Keratinocyte (primary cell): ENCODE data around the gene PEMT. TPM values are rescaled to one million over a fixed set of nuclear protein-coding genes. Genes with fewer than 3 reads are reported as not detected.

Source experiments
- DNase-seq: peaks from one replicate; pipeline ENCODE4 v3.0.0-alpha.2; 2011; ENCODE audit warnings: low read depth, missing footprints, low spot score
- FAIRE-seq: peaks from 2 replicates; lab custom pipeline; 2011; peaks lifted over from hg19 to GRCh38; lab: Jason Lieb, UNC
- H2AFZ ChIP-seq: 2 replicates; pipeline ENCODE4 v1.6.0; 2012; ENCODE audit warnings: low read length, control low read depth, inconsistent platforms; ENCODE audit not compliant: control insufficient read depth
- H3K27ac ChIP-seq: 2 replicates; pipeline ENCODE4 v1.5.1; 2011; ENCODE audit warnings: low read length; ENCODE audit not compliant: control insufficient read depth, insufficient read depth
- H3K27me3 ChIP-seq: 3 replicates; pipeline ENCODE4 v1.6.0; 2011; ENCODE audit warnings: low read length; ENCODE audit not compliant: control insufficient read depth, insufficient read depth; ENCODE audit errors: extremely low read depth
- H3K36me3 ChIP-seq, 2 experiments: 2 replicates in 1 of 2; 3 replicates in 1 of 2; pipeline ENCODE4 v1.5.1; 2011; ENCODE audit warnings: low read length in 2 of 2, mild to moderate bottlenecking in 1 of 2; ENCODE audit not compliant: control insufficient read depth in 2 of 2, insufficient read depth in 2 of 2; ENCODE audit errors: extremely low read depth in 1 of 2
- H3K4me1 ChIP-seq: 3 replicates; pipeline ENCODE4 v1.5.1; 2011; ENCODE audit warnings: low read length; ENCODE audit not compliant: control insufficient read depth, insufficient read depth; ENCODE audit errors: extremely low read depth
- H3K4me2 ChIP-seq: 3 replicates; pipeline ENCODE4 v1.6.0; 2011; ENCODE audit warnings: low read depth, low read length; ENCODE audit not compliant: control insufficient read depth, insufficient read depth; ENCODE audit errors: extremely low read depth
- H3K4me3 ChIP-seq, 3 experiments: fragments of 200-600 bp in 1 of 3; sonication (generic) in 1 of 3; 2 replicates in 2 of 3; 3 replicates in 1 of 3; pipeline ENCODE4 v1.5.1; 2011 to 2016; ENCODE audit warnings: low read length in 3 of 3, mild to moderate bottlenecking in 3 of 3, control low read depth in 2 of 3, inconsistent platforms in 1 of 3, low read depth in 1 of 3, mixed read lengths in 1 of 3, mixed run types in 1 of 3, moderate library complexity in 1 of 3; ENCODE audit not compliant: control insufficient read depth in 2 of 3, insufficient read depth in 2 of 3; ENCODE audit errors: extremely low read depth in 1 of 3
- H3K79me2 ChIP-seq: 2 replicates; pipeline ENCODE4 v1.6.0; 2012; ENCODE audit warnings: low read length; ENCODE audit not compliant: control insufficient read depth, insufficient read depth
- H3K9ac ChIP-seq: 3 replicates; pipeline ENCODE4 v1.6.0; 2011; ENCODE audit warnings: low read length; ENCODE audit not compliant: control insufficient read depth, insufficient read depth; ENCODE audit errors: extremely low read depth
- H3K9me1 ChIP-seq: 3 replicates; pipeline ENCODE4 v1.6.0; 2011; ENCODE audit warnings: low read length; ENCODE audit not compliant: control insufficient read depth, insufficient read depth; ENCODE audit errors: extremely low read depth
- H3K9me3 ChIP-seq: 2 replicates; pipeline ENCODE4 v1.5.1; 2012; ENCODE audit warnings: low read depth, low read length; ENCODE audit not compliant: control insufficient read depth
- H4K20me1 ChIP-seq: 3 replicates; pipeline ENCODE4 v1.6.0; 2011; ENCODE audit warnings: low read length; ENCODE audit not compliant: control insufficient read depth, insufficient read depth; ENCODE audit errors: extremely low read depth
- CTCF ChIP-seq, 3 experiments: IDR thresholded peaks in 1 of 3; conservative IDR thresholded peaks in 1 of 3; optimal IDR thresholded peaks in 1 of 3; 2 replicates in 2 of 3; 3 replicates in 1 of 3; pipeline versions ENCODE3 to v1.5.1; 2011; ENCODE audit warnings: low read length in 3 of 3, mild to moderate bottlenecking in 3 of 3, moderate library complexity in 2 of 3, control low read depth in 1 of 3, inconsistent platforms in 1 of 3; ENCODE audit not compliant: insufficient read depth in 2 of 3; ENCODE audit errors: extremely low read depth in 1 of 3
- EZH2 ChIP-seq: IDR thresholded peaks from one replicate; pipeline ENCODE4 v1.6.1; 2012; ENCODE audit warnings: inconsistent platforms, mild to moderate bottlenecking, low read length, moderate library complexity
- dilution Hi-C: fragments of 300-500 bp; cut with MboI; formaldehyde crosslinking; loops from one replicate; pipeline ENCODE4 v1.7.0; 2020; ENCODE audit warnings: low sequenced_read_pairs; ENCODE audit not compliant: extremely low pct_ligation_motif_present
- polyA plus RNA-seq, 5 experiments: library from polyadenylated mRNA; depleted of rRNA in 3 of 5; stranded (reverse) in 3 of 5; stranded (forward) in 1 of 5; unstranded in 1 of 5; fragments of >200 nt; gene quantifications; 1 replicate in 1 of 5; 2 replicates in 3 of 5; 3 replicates in 1 of 5; pipeline versions ENCODE4 v1.2.1 to v1.2.3, GENCODE V29; 2011 to 2012; ENCODE audit warnings: missing spikeins in 2 of 5, low read depth in 1 of 5, low replicate concordance in 1 of 5

The PEMT gene
- polyA plus RNA-seq, 1 donor (not counting 4 experiments of a cell fraction or from before 2014, with no cell fraction given), result 17.7 TPM

GRCh38 chr17:17523001-17523730 lies 68.3 kb downstream of the PEMT start:
- H3K4me3 ChIP-seq, result no peak overlapping the region
- H3K79me2 ChIP-seq, result no peaks in the 10 kb centered on the region
- H3K27me3 ChIP-seq, result peaks cover 7% of the 10 kb centered on the region
- dilution Hi-C loops, result no loop called here
- DNase-seq (no peak), FAIRE-seq (no peak)
- H3K27ac ChIP-seq, result no peak overlapping the region
- H3K9me3 ChIP-seq, result no peaks in the 10 kb centered on the region
- H3K4me2 ChIP-seq, result no peak overlapping the region
- no peak overlapping the region for H2AFZ ChIP-seq
- H3K4me1 ChIP-seq, result no peaks in the 10 kb centered on the region
- H4K20me1 ChIP-seq, result peaks cover 6% of the 10 kb centered on the region
- TF ChIP-seq EZH2, result no peak
- TF ChIP-seq CTCF (optimal IDR thresholded peaks at IDR 0.05 in 1 of 3, IDR thresholded peaks at IDR 0.05 in 1 of 3, conservative IDR thresholded peaks at IDR 0.05 in 1 of 3; ENCODE audit: extremely low read depth in 1 of 3, insufficient read depth in 2 of 3, low read length in 3 of 3), result no peak
- no peak overlapping the region for H3K9ac ChIP-seq
- H3K9me1 ChIP-seq, result no peaks in the 10 kb centered on the region
- no peaks in the 10 kb centered on the region for H3K36me3 ChIP-seq

- H3K27me3 ChIP-seq, result peaks cover 20% of the 10 kb centered on the region
- no peaks in the 10 kb centered on the region for H3K9me1 ChIP-seq
- DNase-seq (no peak), FAIRE-seq (no peak)
- H4K20me1 ChIP-seq, result peaks cover 12% of the 10 kb centered on the region
- H3K79me2 ChIP-seq, result no peaks in the 10 kb centered on the region
- no peak overlapping the region for H3K27ac ChIP-seq
- H3K9ac ChIP-seq, result no peak overlapping the region
- H3K9me3 ChIP-seq, result no peaks in the 10 kb centered on the region
- no peaks in the 10 kb centered on the region for H3K4me1 ChIP-seq
- dilution Hi-C loops, result no loop called here
- H3K36me3 ChIP-seq, result no peaks in the 10 kb centered on the region
- TF ChIP-seq CTCF (optimal IDR thresholded peaks at IDR 0.05 in 1 of 3, IDR thresholded peaks at IDR 0.05 in 1 of 3, conservative IDR thresholded peaks at IDR 0.05 in 1 of 3; ENCODE audit: extremely low read depth in 1 of 3, insufficient read depth in 2 of 3, low read length in 3 of 3) (no peak), EZH2 (no peak)
- no peak overlapping the region for H2AFZ ChIP-seq
- H3K4me3 ChIP-seq, result no peak overlapping the region
- no peak overlapping the region for H3K4me2 ChIP-seq
Measured at GRCh38 chr17:17520599-17521232, 70.8 kb downstream of the PEMT start.
